Kasumi-1 (cell line): ENCODE measurements around the gene CFAP141.
"Not testable (repeated sequence)": the region's sequence is repeated elsewhere in the genome, so short reads cannot be mapped to it uniquely, and the experiment has no call there.

Experiments
- DNase-seq, 2 experiments: peaks; one replicate each; lab custom pipeline; 2025; lab: John Stamatoyannopoulos, UW

CFAP141 gene

GRCh38 chr1:154206196-154206595 lies at the start of gene CFAP141:
Gene CFAP141 (minus strand): TSS chr1:154206333. CDS start chr1:154206307, 26 bp downstream.
- no peak for DNase-seq

DNA sequence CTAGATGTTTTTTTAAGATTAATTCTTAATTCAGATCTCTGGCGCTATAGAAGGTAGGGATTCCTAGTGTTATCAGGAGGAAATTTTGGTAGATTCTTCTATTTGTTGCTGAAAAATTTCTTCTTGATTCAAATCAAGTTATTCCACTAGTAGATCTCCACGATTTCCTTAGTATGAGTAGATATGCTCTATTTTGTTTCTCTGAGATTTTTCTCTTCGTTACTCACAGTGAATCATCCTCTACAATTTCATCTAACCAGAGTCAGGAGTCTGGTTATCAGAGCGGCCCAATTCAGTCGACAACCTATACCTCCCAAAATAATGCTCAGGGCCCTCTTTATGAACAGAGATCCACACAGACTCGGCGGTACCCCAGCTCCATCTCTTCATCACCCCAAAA lies 47.5 kb upstream of the CFAP141 start:
- DNase-seq, result no peak

- no peak for DNase-seq
These were observed 35.7 kb upstream of the CFAP141 start for GRCh38 chr1:154241703-154242351.

GRCh38 chr1:154240294-154240833 lies 34.2 kb upstream of the CFAP141 start:
- no peak for DNase-seq

DNA sequence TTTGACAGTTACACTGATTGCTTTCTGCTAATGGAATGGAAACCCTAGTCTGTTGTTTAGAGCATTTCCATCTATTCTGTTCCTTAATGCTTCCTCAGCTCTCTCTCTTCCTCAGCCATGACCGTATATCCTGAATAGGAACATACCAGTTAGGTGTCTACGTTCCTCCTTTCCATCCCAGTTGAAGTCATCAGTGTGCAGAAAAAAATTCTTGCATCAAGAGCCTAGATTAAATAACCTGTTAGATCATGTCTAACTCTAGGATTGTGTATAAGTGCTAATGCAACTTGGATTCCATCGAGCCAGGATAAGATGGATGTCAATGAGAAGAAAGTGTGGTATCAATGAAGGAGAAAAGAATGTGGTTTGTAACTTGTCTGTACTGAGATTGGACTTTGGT lies 33.4 kb upstream of the CFAP141 start:
- no peak for DNase-seq

- no peak for DNase-seq
These were observed 31.9 kb upstream of the CFAP141 start for GRCh38 chr1:154237880-154238506.

GRCh38 chr1:154237435-154237834 lies 31.3 kb upstream of the CFAP141 start:
- DNase-seq, result no peak

GRCh38 chr1:154236855-154237254 lies 30.7 kb upstream of the CFAP141 start:
- no peak for DNase-seq

GRCh38 chr1:154233127-154233526 lies 27.0 kb upstream of the CFAP141 start:
- not testable (repeated sequence) for DNase-seq

DNA sequence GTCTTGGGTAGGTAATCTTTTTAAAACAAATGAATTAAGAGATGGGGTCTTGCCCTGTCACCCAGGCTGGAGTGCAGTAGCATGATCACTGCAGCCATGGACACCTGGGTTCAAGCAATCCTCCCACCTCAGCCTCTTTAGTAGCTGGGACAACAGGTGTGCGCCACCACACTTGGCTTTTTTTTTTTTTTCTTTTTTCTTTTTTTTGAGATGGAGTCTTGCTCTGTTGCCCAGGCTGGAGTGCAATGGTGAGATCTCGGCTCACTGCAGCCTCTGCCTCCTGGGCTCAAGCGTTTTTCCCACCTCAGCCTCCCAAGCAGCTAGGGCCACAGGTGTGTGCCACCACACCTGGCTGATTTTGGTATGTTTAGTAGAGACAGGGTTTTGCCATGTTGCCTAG lies 25.0 kb upstream of the CFAP141 start:
- not testable (repeated sequence) for DNase-seq

GRCh38 chr1:154225370-154225769 lies 19.2 kb upstream of the CFAP141 start:
- no peak for DNase-seq

- no peak for DNase-seq
These were observed 17.5 kb upstream of the CFAP141 start for GRCh38 chr1:154223621-154224020.

GRCh38 chr1:154222918-154223317 lies 16.8 kb upstream of the CFAP141 start:
- DNase-seq, result no peak

- no peak for DNase-seq
These were observed 16.4 kb upstream of the CFAP141 start for GRCh38 chr1:154222518-154222917.

- peak in 1 of 2 experiments; percentile 67 for DNase-seq
These were observed 15.3 kb upstream of the CFAP141 start for GRCh38 chr1:154221278-154222001.

DNA sequence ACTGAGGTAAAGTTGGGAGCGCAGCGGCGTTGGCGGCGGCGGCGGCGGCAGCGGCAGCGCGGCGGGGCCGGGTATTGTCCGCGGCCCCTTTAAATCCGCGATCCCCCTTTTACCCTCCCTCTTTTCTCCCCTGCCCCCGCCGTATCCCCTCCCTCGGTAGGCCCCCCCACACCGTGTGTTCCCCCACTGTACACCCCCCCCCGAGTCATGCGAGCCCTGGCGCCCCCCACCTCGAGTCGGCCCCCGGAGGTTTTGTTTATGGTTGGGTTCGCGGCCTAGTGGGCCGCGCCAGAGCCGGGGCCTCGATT lies 14.8 kb upstream of the CFAP141 start:
- DNase-seq, result no peak

DNA sequence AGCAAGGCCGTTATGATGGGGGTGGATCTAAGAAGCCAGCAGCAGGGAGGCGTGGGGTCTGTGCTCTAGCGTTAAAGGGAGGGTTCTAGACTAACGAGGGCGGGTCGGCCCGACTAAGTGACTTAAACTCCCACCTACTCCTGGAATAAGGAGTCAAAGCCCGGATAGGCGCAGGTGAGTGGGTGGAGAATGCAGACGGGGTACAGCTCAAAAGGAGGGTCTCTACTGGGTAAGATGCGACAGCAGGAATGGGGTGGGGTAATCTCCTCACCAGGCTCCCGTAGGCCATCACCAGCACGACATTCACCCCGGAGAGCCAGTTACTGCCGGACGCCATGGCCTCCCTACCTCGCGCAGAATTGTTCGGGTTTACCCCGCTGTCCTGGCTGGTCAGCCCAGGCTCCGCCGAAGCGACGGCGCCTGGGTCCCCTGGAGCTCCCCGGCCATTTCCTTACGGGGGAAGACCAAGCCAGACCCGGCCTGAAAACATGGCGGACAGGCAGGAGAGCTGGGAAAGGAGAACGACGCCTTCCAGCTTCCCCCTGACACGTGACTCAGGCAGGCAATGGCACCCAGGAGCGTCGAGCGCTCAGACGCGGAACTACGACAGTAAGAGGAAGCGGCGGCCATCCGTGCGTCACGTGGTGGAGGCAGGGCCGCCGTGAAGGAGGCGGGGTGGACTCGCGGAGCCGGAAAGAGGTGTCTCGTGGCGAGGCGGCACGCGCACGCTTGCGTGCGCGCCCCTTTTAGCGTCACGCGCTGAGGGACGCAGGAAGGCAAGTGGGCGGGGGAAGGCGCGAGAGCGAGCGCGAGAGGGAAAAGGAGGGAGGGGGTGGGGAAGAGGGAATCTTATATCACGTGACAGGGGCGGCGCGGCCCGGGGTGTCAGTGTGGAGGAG lies 14.2 kb upstream of the CFAP141 start, which contains the start of gene UBAP2L:
TSS of gene UBAP2L (plus strand) at position 885 of the 899 bp plus-strand sequence. CDS start 4,169 bp downstream, outside the sequence.
- DNase-seq, result peak; percentile 98

DNA sequence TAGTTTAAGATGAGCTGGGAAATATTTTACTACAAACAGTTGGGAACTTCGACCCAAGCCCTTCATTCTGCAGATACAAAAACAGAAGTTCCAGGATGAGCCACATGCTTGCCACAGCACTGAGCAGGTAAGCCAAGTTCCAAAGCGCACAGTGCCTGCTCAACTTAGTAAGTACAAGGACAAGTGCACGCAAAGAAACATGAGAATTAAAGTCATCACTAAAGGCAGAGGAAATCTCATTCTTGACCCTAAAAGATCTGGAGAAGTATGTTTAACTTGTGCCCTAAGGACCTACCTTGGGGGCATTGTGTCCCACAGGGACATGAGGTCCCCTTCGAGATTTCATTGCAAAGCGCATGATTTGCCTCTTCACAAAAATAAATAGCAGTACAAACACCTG lies 13.4 kb upstream of the CFAP141 start:
- DNase-seq, result peak; percentile 45 to 57

GRCh38 chr1:154218545-154218944 lies 12.4 kb upstream of the CFAP141 start:
- no peak for DNase-seq

DNA sequence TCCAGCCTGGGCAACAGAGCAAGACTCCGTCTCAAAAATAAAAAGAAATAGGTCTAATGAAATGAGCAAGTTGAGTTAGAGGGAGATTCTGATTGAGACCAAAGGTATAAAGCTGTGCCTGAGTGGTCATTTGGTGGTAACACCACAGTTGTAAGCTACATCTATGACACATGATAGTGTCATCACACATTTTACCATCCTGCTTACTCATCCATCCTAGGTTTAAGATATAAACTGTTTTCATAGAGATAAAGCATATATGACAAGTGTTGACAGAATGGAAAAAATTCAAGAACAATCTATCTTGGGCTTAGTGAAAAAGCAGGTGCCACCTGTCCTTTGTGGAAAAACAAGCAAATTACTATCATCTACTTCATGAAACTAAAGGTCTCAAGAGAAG lies 7.1 kb upstream of the CFAP141 start:
- no peak for DNase-seq

GRCh38 chr1:154212083-154212482 lies 6.0 kb upstream of the CFAP141 start:
- no peak for DNase-seq
